GM12878 (cell line): ENCODE measurements around the gene TACR2. TPM values are rescaled to one million over a fixed set of nuclear protein-coding genes. Genes with fewer than 3 reads are reported as not detected.

Source experiments
- ATAC-seq: fragments of 200-7000 bp; cut with Tn5 transposase; 3 replicates; pipeline ENCODE4 v1.9.1; 2020; ENCODE audit warnings: mild to moderate bottlenecking, moderate library complexity
- BruUV-seq: library from RNA; stranded (reverse); fragments of 400-500 nt; replicated peaks from 2 replicates; lab custom pipeline; 2021; lab: Mats Ljungman, UMichigan
- CTCF ChIA-PET: fragments of 300-600 bp; sonication (Branson Sonifier 250); formaldehyde crosslinking; extraction: SDS; loops from one replicate; lab custom pipeline; 2021; ENCODE audit warnings: inconsistent platforms; lab: Yijun Ruan, JAX
- POLR2A ChIA-PET: fragments of 350-600 bp; formaldehyde crosslinking; extraction: SDS; loops from one replicate; lab custom pipeline; 2021; ENCODE audit warnings: inconsistent platforms; lab: Charles Lee
- RAD21 ChIA-PET: fragments of 300-600 bp; sonication (Branson Sonifier 250); formaldehyde crosslinking; loops from one replicate; lab custom pipeline; 2023; ENCODE audit warnings: antibody characterized with exemption; ENCODE audit not compliant: unreplicated experiment; lab: Charles Lee
- SMC1A ChIA-PET: fragments of 300-600 bp; sonication (Branson Sonifier 250); formaldehyde crosslinking; loops from one replicate; lab custom pipeline; 2023; ENCODE audit not compliant: unreplicated experiment, uncharacterized antibody; lab: Charles Lee
- DNase-seq: peaks from one replicate; pipeline ENCODE4 v3.0.0-alpha.2; 2011; ENCODE audit warnings: low read depth, low spot score
- FAIRE-seq: peaks from 3 replicates; lab custom pipeline; 2011; peaks lifted over from hg19 to GRCh38; lab: Jason Lieb, UNC
- H2AFZ ChIP-seq: 2 replicates; pipeline ENCODE4 v1.6.0; 2011; ENCODE audit warnings: low read depth, low read length, control low read depth; ENCODE audit not compliant: control insufficient read depth
- H3K27ac ChIP-seq: 2 replicates; pipeline ENCODE4 v1.5.1; 2011; ENCODE audit warnings: control low read depth; ENCODE audit not compliant: control insufficient read depth, insufficient read depth
- H3K27me3 ChIP-seq, 2 experiments: replicated peaks in 1 of 2; 2 replicates each; pipeline versions ENCODE4 v1.6.0 to v1.6.1; 2011; ENCODE audit warnings: low read length in 1 of 2; ENCODE audit not compliant: control insufficient read depth in 2 of 2, insufficient read depth in 2 of 2
- H3K36me3 ChIP-seq, 2 experiments: 2 replicates each; pipeline ENCODE4 v1.5.1; 2011; ENCODE audit warnings: low read length in 1 of 2; ENCODE audit not compliant: control insufficient read depth in 2 of 2, insufficient read depth in 2 of 2
- H3K4me1 ChIP-seq: 2 replicates; pipeline ENCODE4 v1.6.1; 2011; ENCODE audit warnings: mild to moderate bottlenecking, low read length, moderate library complexity, mixed read lengths; ENCODE audit not compliant: control insufficient read depth, insufficient read depth
- H3K4me2 ChIP-seq: 2 replicates; pipeline ENCODE4 v1.6.0; 2011; ENCODE audit warnings: control low read depth; ENCODE audit not compliant: control insufficient read depth, insufficient read depth
- H3K4me3 ChIP-seq: fragments of 200-600 bp; sonication (generic); 2 replicates; pipeline ENCODE4 v1.5.1; 2016
- H3K79me2 ChIP-seq: 2 replicates; pipeline ENCODE4 v1.6.0; 2011; ENCODE audit warnings: low read length; ENCODE audit not compliant: control insufficient read depth, insufficient read depth
- H3K9ac ChIP-seq: 2 replicates; pipeline ENCODE4 v1.8.0; 2011; ENCODE audit warnings: low read length, control low read depth, mixed read lengths; ENCODE audit not compliant: control insufficient read depth, insufficient read depth
- H3K9me3 ChIP-seq: replicated peaks from 3 replicates; pipeline ENCODE4 v1.5.1; 2011; ENCODE audit warnings: mild to moderate bottlenecking, low read length; ENCODE audit not compliant: control insufficient read depth, insufficient read depth
- H4K20me1 ChIP-seq: 2 replicates; pipeline ENCODE4 v1.6.0; 2011; ENCODE audit not compliant: control insufficient read depth, insufficient read depth
- BCLAF1 ChIP-seq: fragments of 450-650 bp; IDR thresholded peaks from 2 replicates; pipeline ENCODE4 v1.6.1; 2017; ENCODE audit warnings: antibody characterized with exemption, mild to moderate bottlenecking, moderate library complexity
- CEBPZ ChIP-seq: fragments of 150-350 bp; IDR thresholded peaks from 2 replicates; pipeline ENCODE4 v1.6.1; 2016; ENCODE audit warnings: low read depth, low read length
- E2F4 ChIP-seq: IDR thresholded peaks from 2 replicates; pipeline ENCODE4 v1.6.1; 2012; ENCODE audit warnings: low read depth, low read length, improper control_type of control experiment
- FOS ChIP-seq: IDR thresholded peaks from 3 replicates; pipeline ENCODE4 v1.6.1; 2011; ENCODE audit warnings: borderline replicate concordance; ENCODE audit not compliant: insufficient read length; ENCODE audit errors: extremely low read depth
- IRF3 ChIP-seq: fragments of 450-650 bp; IDR thresholded peaks from 2 replicates; pipeline ENCODE4 v1.6.1; 2014; ENCODE audit warnings: mild to moderate bottlenecking
- JUNB ChIP-seq: IDR thresholded peaks from 2 replicates; pipeline ENCODE4 v1.6.1; 2016; ENCODE audit warnings: antibody characterized with exemption, mild to moderate bottlenecking
- NFYB ChIP-seq: IDR thresholded peaks from 2 replicates; pipeline ENCODE4 v1.6.1; 2011; ENCODE audit warnings: low read depth, mild to moderate bottlenecking, low read length, improper control_type of control experiment, moderate library complexity; ENCODE audit not compliant: insufficient read depth
- PML ChIP-seq: IDR thresholded peaks from 2 replicates; pipeline ENCODE4 v1.6.1; 2012; ENCODE audit warnings: low read length, inconsistent platforms
- POLR2A ChIP-seq: IDR thresholded peaks from 2 replicates; pipeline ENCODE4 v1.6.1; 2011; ENCODE audit warnings: low read depth, mild to moderate bottlenecking, low read length
- POLR2AphosphoS5 ChIP-seq: IDR thresholded peaks from 2 replicates; pipeline ENCODE4 v1.6.1; 2011; ENCODE audit warnings: mild to moderate bottlenecking, low read length, inconsistent platforms
- RELA ChIP-seq: fragments of 450-650 bp; IDR thresholded peaks from 2 replicates; pipeline ENCODE4 v1.8.0; 2014; ENCODE audit warnings: borderline replicate concordance; ENCODE audit not compliant: partially characterized antibody
- RUNX3 ChIP-seq: IDR thresholded peaks from 2 replicates; pipeline ENCODE4 v1.6.1; 2012; ENCODE audit warnings: low read length, inconsistent platforms
- SIN3A ChIP-seq: IDR thresholded peaks from 2 replicates; pipeline ENCODE4 v1.6.1; 2012; ENCODE audit warnings: low read depth, low read length, improper control_type of control experiment
- TARDBP ChIP-seq: IDR thresholded peaks from 2 replicates; pipeline ENCODE4 v1.6.1; 2016; ENCODE audit warnings: borderline replicate concordance
- YBX1 ChIP-seq: fragments of 450-650 bp; IDR thresholded peaks from 2 replicates; pipeline ENCODE4 v1.6.1; 2016; ENCODE audit warnings: antibody characterized with exemption
- ZNF24 ChIP-seq: fragments of 450-650 bp; IDR thresholded peaks from 2 replicates; pipeline ENCODE4 v1.6.1; 2017; ENCODE audit warnings: antibody characterized with exemption, mild to moderate bottlenecking
- ZNF384 ChIP-seq: IDR thresholded peaks from 2 replicates; pipeline ENCODE4 v1.6.1; 2012; ENCODE audit warnings: low read depth, mild to moderate bottlenecking, low read length, improper control_type of control experiment, borderline replicate concordance
- WGBS: methylation state at CpG from one replicate; pipeline ENCODE4 v1.1.6; 2016; ENCODE audit warnings: low lambda C conversion rate; ENCODE audit not compliant: insufficient replicate concordance, insufficient coverage; ENCODE audit errors: missing lambda C conversion rate; 5-methylcytosine and 5-hydroxymethylcytosine counted together
- in situ Hi-C: fragments of 300-500 bp; cut with MboI; formaldehyde crosslinking; loops from 9 replicates; pipeline ENCODE4 v1.14.3; 2018; ENCODE audit warnings: mixed read lengths
- intact Hi-C: fragments of 100-400 bp; cut with micrococcal nuclease; formaldehyde crosslinking; loops from one replicate; pipeline ENCODE4 v1.14.2; 2022; ENCODE audit not compliant: unreplicated experiment
- polyA plus RNA-seq, 11 experiments: library from polyadenylated mRNA; depleted of rRNA in 4 of 11; unstranded in 6 of 11; stranded (reverse) in 5 of 11; fragments of >200 nt; fragmentation: Nextera tagmentation in 4 of 11; fragmentation: Illumina TruSeq in 1 of 11; extraction: Ambion mirVana in 4 of 11; extraction: Trizol in 1 of 11; gene quantifications; 1 replicate in 1 of 11; 2 replicates in 10 of 11; pipeline versions ENCODE4 v1.2.1 to v1.2.3, GENCODE V29; 2011 to 2016; ENCODE audit warnings: inconsistent platforms in 2 of 11, missing spikeins in 2 of 11, low read depth in 1 of 11
- total RNA-seq, 4 experiments: library from RNA; depleted of rRNA in 3 of 4; stranded (reverse); fragments of >200 nt in 3 of 4; fragmentation: Illumina TruSeq in 1 of 4; extraction: Trizol in 1 of 4; gene quantifications; 2 replicates each; pipeline versions ENCODE4 v1.2.1 to v1.2.3, GENCODE V29; 2013 to 2021

Gene TACR2
- total and polyA plus RNA-seq, 10 of the 15 experiments (the other 5 are each of a cell fraction or from before 2014, with no cell fraction given), result 0.11 TPM; not detected in 9

GRCh38 chr10:69434926-69435325 is 18.2 kb upstream of the TACR2 start:
- H3K4me2 ChIP-seq, result no peak overlapping the region

More at GRCh38 chr10:69434926-69435325, 18.2 kb upstream of the TACR2 start:
- TF ChIP-seq RUNX3 (no peak), IRF3 (no peak), CEBPZ (no peak), RELA (no peak), NFYB (no peak), POLR2A (no peak), PML (no peak), SIN3A (no peak), BCLAF1 (no peak), YBX1 (no peak), POLR2AphosphoS5 (no peak), ZNF384 (no peak), TARDBP (no peak), FOS (no peak), E2F4 (no peak), ZNF24 (no peak), JUNB (no peak)
- intact Hi-C loops (no loop called here), in situ Hi-C loops (no loop called here)
- no peak overlapping the region for H3K27ac ChIP-seq
- H3K4me1 ChIP-seq, result no peaks in the 10 kb centered on the region
- no peaks in the 10 kb centered on the region for H4K20me1 ChIP-seq
- RAD21 ChIA-PET, result no interaction called here
- H3K36me3 ChIP-seq, result no peaks in the 10 kb centered on the region
- DNase-seq (no peak), FAIRE-seq (no peak), ATAC-seq (no peak)
- 69% methylated on average over 11 of the region's 11 CpGs for WGBS
- CTCF ChIA-PET, result interaction anchor here (0.6 kb wide), 1 partner anchor 83 kb away, joined by 3 read pairs; no protein-coding TSS in a partner anchor
- H3K27me3 ChIP-seq, result no peaks in the 10 kb centered on the region; a peak in 2 of 4 replicates
- no peaks in the 10 kb centered on the region for H3K79me2 ChIP-seq
- H3K9ac ChIP-seq, result no peak overlapping the region
- no TSS peak for BruUV-seq
- no peak overlapping the region for H3K4me3 ChIP-seq
- POLR2A ChIA-PET, result no interaction called here
- SMC1A ChIA-PET, result interaction anchor here (1.7 kb wide), 1 partner anchor 27 kb away, joined by 4 read pairs; no protein-coding TSS in a partner anchor
- no peaks in the 10 kb centered on the region; the same call in 2 of the 3 replicates for H3K9me3 ChIP-seq
- no peak overlapping the region for H2AFZ ChIP-seq
